Loucy (cell line): ENCODE data around the gene ANO10.
"Not testable (repeated sequence)": the region's sequence is repeated elsewhere in the genome, so short reads cannot be mapped to it uniquely, and the experiment has no call there.

ENCODE experiments used
- H2AFZ ChIP-seq: fragments of 200-600 bp; sonication (generic); 2 replicates; pipeline ENCODE4 v1.6.0; 2016; ENCODE audit warnings: antibody characterized with exemption, mild to moderate bottlenecking, low read length, moderate library complexity
- H3F3A ChIP-seq: fragments of 200-600 bp; 2 replicates; pipeline ENCODE4 v1.6.0; 2016; ENCODE audit warnings: antibody characterized with exemption, low read depth, mild to moderate bottlenecking
- H3K27me3 ChIP-seq: fragments of 200-600 bp; sonication (generic); 2 replicates; pipeline ENCODE4 v1.6.1; 2014; ENCODE audit warnings: low read length, mild to moderate bottlenecking; ENCODE audit not compliant: insufficient read depth, poor library complexity, severe bottlenecking
- H3K36me3 ChIP-seq: fragments of 200-600 bp; sonication (generic); 2 replicates; pipeline ENCODE4 v1.6.1; 2016; ENCODE audit warnings: low read length; ENCODE audit not compliant: insufficient read depth
- H3K4me1 ChIP-seq: fragments of 200-600 bp; sonication (generic); 2 replicates; pipeline ENCODE4 v1.5.1; 2014; ENCODE audit warnings: low read length, mild to moderate bottlenecking; ENCODE audit not compliant: insufficient read depth, poor library complexity, severe bottlenecking
- H3K4me2 ChIP-seq: fragments of 200-600 bp; sonication (generic); 2 replicates; pipeline ENCODE4 v1.6.0; 2014; ENCODE audit warnings: antibody characterized with exemption, low read length, low read depth, mild to moderate bottlenecking; ENCODE audit not compliant: poor library complexity, severe bottlenecking
- H3K4me3 ChIP-seq: fragments of 200-600 bp; sonication (generic); 2 replicates; pipeline ENCODE4 v1.5.1; 2014; ENCODE audit warnings: low read length, mild to moderate bottlenecking, mixed read lengths; ENCODE audit not compliant: poor library complexity, severe bottlenecking
- H3K79me2 ChIP-seq: fragments of 200-600 bp; sonication (generic); 2 replicates; pipeline ENCODE4 v1.6.1; 2014; ENCODE audit warnings: low read length; ENCODE audit not compliant: insufficient read depth
- H3K9ac ChIP-seq: fragments of 200-600 bp; sonication (generic); 2 replicates; pipeline ENCODE4 v1.6.0; 2014; ENCODE audit warnings: mild to moderate bottlenecking, low read depth, low read length, moderate library complexity; ENCODE audit not compliant: poor library complexity, severe bottlenecking
- H3K9me2 ChIP-seq: fragments of 200-600 bp; sonication (generic); replicated peaks from 2 replicates; pipeline ENCODE4 v1.6.1; 2016; ENCODE audit warnings: low read depth, low read length, mixed read lengths
- H3K9me3 ChIP-seq: fragments of 200-600 bp; sonication (generic); 2 replicates; pipeline ENCODE4 v1.6.1; 2014; ENCODE audit warnings: mild to moderate bottlenecking, antibody characterized with exemption, low read length, low read depth; ENCODE audit not compliant: insufficient read depth
- H4K20me1 ChIP-seq: fragments of 200-600 bp; sonication (generic); 2 replicates; pipeline ENCODE4 v1.6.0; 2014; ENCODE audit warnings: antibody characterized with exemption, low read length, mild to moderate bottlenecking; ENCODE audit not compliant: insufficient read depth, poor library complexity, severe bottlenecking
- EZH2phosphoT487 ChIP-seq: fragments of 200-600 bp; IDR thresholded peaks from 2 replicates; pipeline ENCODE4 v1.6.1; 2018; ENCODE audit warnings: antibody characterized with exemption, mild to moderate bottlenecking, moderate library complexity, borderline replicate concordance
- TF ChIP-seq, protein P1 (sequence below): fragments of 200-600 bp; sonication (generic); conservative IDR thresholded peaks from 2 replicates; pipeline ENCODE4 v1.5.1; 2014; ENCODE audit warnings: mild to moderate bottlenecking, antibody characterized with exemption, low read length

The ANO10 gene

DNA sequence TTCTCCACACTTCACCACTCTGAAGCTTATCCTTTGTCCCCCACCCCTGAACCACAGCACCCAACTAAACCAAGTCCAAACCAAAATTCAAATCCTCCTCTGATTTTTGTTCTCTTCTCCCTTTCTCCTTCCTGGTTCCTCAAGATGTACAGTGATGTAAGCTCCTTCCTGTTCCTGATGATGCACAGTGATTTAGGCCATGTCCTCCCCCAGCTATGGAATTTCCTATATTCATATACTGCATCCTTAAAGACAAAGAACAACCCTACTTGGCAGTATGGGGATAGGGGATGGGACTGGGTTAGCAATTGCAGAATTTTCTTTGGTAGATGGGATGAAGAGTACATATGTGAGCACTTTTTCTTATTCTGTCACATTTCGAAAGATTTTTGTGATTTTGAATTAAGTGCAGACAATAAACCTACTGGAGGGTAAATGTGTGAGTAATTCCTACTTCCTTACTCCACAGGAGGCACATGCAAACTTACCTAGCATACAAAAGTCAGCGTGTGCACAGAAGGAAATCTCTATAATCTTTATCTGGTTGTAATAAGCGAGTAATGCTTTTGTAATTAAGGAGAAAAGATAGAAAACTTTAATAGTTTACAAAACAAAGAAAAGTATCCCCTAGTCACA, 125.0 kb downstream of the ANO10 start:
- Histone ChIP-seq H3K4me1 (peaks cover 13% of the 10 kb centered on the region), H3K9ac (no peak overlapping the region), H3K9me2 (no peaks in the 10 kb centered on the region), H3K4me3 (no peak overlapping the region), H3K9me3 (no peaks in the 10 kb centered on the region), H3K27me3 (no peaks in the 10 kb centered on the region), H2AFZ (no peak overlapping the region), H3K36me3 (no peaks in the 10 kb centered on the region), H3F3A (no peaks in the 10 kb centered on the region), H4K20me1 (no peaks in the 10 kb centered on the region), H3K79me2 (no peaks in the 10 kb centered on the region), H3K4me2 (no peak overlapping the region)
- no peak for TF ChIP-seq EZH2phosphoT487

DNA sequence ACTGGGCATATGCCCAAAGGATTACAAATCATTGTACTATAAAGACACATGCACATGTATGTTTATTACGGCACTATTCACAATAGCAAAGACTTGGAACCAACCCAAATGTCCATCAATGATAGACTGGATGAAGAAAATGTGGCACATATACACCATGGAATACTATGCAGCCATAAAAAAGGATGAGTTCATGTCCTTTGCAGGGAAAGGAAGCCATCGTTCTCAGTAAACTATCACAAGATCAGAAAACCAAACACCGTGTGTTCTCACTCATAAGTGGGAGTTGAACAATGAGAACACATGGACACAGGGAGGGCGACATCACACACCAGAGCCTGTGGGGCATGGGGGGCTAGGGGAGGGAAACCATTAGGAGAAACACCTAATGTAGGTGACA, 128.9 kb downstream of the ANO10 start:
- not testable (repeated sequence) for H3K9me3 ChIP-seq, H3K9ac ChIP-seq, H4K20me1 ChIP-seq, H3K36me3 ChIP-seq, H3K4me1 ChIP-seq, H3K79me2 ChIP-seq, H3K4me3 ChIP-seq, H3F3A ChIP-seq, H3K4me2 ChIP-seq, H3K27me3 ChIP-seq, H2AFZ ChIP-seq, H3K9me2 ChIP-seq

DNA sequence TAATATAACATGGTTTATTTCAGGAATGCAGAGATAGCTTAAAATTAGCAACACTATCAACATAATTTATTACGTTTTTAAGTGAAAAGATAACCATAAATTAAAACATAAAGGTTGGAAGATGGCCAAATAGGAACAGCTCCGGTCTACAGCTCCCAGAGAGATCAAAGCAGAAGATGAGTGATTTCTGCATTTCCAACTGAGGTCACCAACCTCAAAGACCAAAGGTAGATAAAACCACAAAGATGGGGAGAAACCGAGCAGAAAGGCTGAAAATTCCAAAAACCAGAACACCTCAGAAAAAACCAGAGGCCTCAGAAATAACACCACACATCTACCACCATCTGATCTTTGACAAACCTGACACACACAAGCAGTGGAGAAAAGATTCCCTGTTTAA, 130.0 kb downstream of the ANO10 start:
- H3K4me3 ChIP-seq, H3K27me3 ChIP-seq, H3F3A ChIP-seq, H3K36me3 ChIP-seq, H3K4me1 ChIP-seq, H2AFZ ChIP-seq, H3K9ac ChIP-seq, H3K9me3 ChIP-seq, H3K4me2 ChIP-seq, H3K79me2 ChIP-seq, H4K20me1 ChIP-seq, H3K9me2 ChIP-seq: not testable (repeated sequence)

DNA sequence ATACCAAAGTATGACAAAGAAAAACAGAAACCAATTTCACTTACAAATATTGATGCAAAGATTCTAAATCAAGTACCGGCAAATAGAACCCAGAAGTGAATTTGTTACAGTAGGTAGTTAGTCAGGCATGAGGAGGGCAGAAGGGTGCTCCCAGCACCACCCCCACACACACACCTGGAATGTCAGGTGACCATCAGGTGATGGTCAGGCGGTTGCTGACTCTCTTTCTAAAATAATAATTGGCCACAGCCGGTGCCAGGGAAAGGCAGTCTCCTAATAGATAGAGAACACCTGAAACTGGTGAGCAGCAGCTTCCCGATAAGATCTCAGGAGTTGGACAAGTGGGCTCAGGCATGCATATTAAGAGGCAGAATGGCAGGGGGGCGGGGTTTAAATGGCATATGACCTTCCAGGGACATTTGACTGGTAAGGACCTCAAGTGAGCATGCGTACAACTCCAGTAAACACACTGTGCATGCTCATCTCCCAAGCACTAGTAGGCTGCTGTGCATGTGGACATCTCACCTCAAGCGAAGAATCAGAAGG, 131.1 kb downstream of the ANO10 start:
- Histone ChIP-seq H3K36me3 (no peaks in the 10 kb centered on the region), H3K9me3 (no peaks in the 10 kb centered on the region), H3K4me1 (no peaks in the 10 kb centered on the region), H3K4me3 (no peak overlapping the region), H3K27me3 (no peaks in the 10 kb centered on the region), H3K4me2 (no peak overlapping the region), H2AFZ (no peak overlapping the region), H4K20me1 (no peaks in the 10 kb centered on the region), H3K79me2 (no peaks in the 10 kb centered on the region), H3K9ac (no peak overlapping the region), H3F3A (no peaks in the 10 kb centered on the region), H3K9me2 (no peaks in the 10 kb centered on the region)
- no peak for TF ChIP-seq EZH2phosphoT487
- TF ChIP-seq, protein P1, sequence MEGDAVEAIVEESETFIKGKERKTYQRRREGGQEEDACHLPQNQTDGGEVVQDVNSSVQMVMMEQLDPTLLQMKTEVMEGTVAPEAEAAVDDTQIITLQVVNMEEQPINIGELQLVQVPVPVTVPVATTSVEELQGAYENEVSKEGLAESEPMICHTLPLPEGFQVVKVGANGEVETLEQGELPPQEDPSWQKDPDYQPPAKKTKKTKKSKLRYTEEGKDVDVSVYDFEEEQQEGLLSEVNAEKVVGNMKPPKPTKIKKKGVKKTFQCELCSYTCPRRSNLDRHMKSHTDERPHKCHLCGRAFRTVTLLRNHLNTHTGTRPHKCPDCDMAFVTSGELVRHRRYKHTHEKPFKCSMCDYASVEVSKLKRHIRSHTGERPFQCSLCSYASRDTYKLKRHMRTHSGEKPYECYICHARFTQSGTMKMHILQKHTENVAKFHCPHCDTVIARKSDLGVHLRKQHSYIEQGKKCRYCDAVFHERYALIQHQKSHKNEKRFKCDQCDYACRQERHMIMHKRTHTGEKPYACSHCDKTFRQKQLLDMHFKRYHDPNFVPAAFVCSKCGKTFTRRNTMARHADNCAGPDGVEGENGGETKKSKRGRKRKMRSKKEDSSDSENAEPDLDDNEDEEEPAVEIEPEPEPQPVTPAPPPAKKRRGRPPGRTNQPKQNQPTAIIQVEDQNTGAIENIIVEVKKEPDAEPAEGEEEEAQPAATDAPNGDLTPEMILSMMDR = no peak
